Femur (tissue), 1 donor: ENCODE results near the gene THBS4.
A peak's percentile ranks its signal among the peaks of the same experiment; 100 is the strongest.

Experiments
- DNase-seq: peaks from one replicate; pipeline ENCODE4 v3.0.0-alpha.2; 2017

Gene THBS4

GRCh38 chr5:80034962-80035821 is at the start of gene THBS4:
TSS of gene THBS4 (plus strand) at chr5:80035348. CDS start at chr5:80035538, 190 bp downstream.
- DNase-seq, result peak; percentile 51

DNA sequence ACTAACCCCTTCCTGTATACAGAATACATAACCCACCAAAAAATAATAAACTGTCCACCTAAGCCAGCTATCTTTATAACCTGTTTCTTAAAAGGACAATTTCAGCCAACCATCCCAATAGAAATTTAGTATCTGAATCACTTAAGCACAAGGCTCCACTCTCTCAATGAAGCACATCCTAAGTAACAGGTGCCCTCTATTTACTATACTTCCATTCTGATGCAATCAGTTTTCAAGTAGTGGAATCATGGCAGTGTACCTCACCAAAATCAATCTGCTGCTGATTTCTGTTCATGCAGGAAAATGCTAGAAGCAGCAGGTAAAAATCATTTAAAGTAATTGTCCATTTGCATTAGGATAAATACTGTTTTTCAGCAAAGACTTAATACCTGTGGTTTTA is 48.9 kb upstream of the THBS4 start:
- DNase-seq, result no peak

- DNase-seq, result no peak
Observed at GRCh38 chr5:79990205-79990597, 44.9 kb upstream of the THBS4 start.

DNA sequence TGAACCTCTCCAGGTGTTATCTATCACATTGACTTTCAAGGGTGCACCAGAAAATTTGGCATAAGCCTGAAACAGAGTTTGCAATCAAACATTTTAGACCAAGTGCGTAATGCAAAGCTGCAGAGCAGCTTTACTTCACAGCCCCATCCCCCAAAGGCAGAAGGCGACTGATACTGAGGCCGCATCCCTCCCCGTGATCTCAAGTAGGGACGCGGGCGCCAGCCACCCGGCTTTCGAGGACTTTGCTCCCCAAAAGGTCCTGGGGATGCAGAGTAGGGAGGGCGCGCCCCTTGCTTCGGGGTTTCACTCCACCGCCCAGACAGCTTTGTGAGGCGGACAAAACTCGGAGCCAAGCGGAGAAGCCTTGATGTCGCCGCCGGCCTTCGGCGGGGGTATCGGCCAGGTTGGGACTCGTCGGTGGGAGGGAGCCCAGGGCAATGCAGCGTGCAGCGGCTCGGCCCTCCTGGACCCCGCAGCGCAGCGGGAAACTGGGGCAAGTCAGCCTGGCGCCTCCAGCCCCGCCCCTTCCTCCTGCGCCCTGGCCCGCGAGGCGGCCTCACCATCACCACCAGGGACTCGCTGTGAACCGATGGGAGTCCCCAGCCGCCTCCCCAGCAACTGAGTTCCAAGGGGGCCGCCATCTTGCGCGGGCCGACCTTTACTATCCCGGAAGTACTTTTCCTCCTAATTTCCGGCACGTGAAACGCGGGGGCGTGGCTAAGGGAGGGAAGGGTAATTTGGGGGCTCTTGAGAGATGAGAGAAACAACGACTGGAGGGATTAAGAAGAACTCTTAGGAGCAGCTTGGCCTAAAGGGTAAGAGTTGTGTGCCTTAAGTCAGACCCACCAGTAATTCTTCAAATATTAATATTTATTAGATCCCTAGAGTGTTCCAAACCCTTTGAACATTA is 44.3 kb upstream of the THBS4 start, which contains the start of gene MTX3:
TSS of gene MTX3 (minus strand) at position 665 of the 910 bp plus-strand sequence. CDS start at position 641, 24 bp downstream.
- peak; percentile 90 for DNase-seq

- DNase-seq, result no peak
Observed at GRCh38 chr5:79992891-79993657, 42.1 kb upstream of the THBS4 start.

GRCh38 chr5:79999722-80000121 is 35.4 kb upstream of the THBS4 start:
- DNase-seq, result no peak

DNA sequence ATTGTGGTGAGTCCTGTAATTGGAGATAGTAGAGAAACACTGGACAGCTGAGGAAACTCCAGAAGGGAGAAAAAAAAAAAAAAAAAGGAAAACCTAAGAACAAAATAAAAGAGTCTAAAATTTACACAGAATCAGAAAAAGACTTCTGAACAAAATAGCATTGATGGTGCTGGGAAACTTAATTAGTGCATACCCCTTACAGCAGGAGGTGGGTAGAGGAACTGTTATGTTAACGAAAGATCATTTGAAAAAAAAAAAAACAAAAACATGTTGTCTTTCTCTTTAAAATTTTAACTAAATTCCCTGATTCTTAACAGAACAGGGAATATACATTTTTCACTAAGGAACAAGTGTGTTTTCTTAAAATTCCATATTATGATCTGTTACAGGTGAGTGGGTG is 32.5 kb upstream of the THBS4 start:
- no peak for DNase-seq

DNA sequence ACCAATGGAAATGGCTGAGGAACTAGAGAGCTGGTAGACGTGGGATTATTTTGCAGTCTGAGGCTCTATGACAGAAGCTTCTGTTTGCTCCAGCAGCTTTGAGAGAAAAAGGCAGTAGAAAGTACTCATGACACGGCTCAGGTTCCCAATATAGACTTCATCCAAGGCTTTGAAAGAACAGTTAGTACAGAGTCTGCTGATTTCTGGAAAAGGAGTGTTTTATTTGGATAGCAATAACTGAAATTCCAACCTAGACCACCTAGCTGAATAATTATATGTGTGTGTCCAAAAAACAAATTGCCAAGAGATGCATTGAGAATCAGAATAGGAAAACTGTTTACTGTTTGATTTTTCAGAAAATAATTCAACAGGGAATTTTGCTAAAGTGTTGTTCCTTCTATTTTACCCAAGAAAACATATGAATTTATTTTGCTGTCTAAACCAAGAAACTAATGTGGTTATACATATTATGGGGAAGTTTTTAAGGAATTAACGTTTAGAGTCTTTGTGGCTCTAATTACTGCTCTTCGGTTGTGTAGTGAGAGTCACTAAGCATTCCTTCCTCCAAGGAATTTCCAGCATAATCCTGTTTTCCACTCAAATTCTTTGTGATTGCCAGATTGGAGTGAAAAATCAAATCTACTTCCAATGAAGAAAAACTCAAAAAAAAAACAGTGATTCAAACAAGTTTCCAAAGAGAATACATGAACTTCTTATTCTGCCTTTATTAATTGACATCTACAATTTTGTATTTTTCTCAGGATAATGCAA is 26.0 kb upstream of the THBS4 start:
- peak; percentile 28 for DNase-seq

GRCh38 chr5:80010754-80011392 is 24.3 kb upstream of the THBS4 start:
- DNase-seq, result no peak

GRCh38 chr5:80025069-80025468 is 10.1 kb upstream of the THBS4 start:
- DNase-seq, result no peak

GRCh38 chr5:80026841-80027240 is 8.3 kb upstream of the THBS4 start:
- DNase-seq, result no peak

GRCh38 chr5:80031109-80031508 is 4.0 kb upstream of the THBS4 start:
- no peak for DNase-seq

- no peak for DNase-seq
Observed at GRCh38 chr5:80033513-80033912, 1.6 kb upstream of the THBS4 start.

DNA sequence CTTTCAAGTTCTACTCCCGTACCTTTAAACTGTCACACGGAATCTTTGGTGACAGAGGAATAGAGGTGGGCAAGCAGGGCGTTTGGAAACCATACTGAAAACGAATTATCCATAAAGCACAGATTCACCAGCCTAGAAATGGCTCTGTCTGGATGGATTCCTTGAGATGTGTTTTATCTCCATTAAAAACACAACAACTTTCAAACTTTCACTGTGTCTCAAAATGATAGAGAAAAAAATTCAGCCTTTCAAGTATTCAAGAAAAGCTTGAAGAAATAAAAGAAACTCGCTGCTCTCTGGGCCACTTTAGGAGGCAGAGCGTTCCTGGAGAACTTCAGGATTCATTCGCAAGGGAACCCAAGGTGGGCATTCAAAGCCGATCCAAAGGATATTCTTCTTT is 589 bp upstream of the THBS4 start:
- no peak for DNase-seq

GRCh38 chr5:80035839-80036238 is 691 bp downstream of the THBS4 start:
- no peak for DNase-seq

DNA sequence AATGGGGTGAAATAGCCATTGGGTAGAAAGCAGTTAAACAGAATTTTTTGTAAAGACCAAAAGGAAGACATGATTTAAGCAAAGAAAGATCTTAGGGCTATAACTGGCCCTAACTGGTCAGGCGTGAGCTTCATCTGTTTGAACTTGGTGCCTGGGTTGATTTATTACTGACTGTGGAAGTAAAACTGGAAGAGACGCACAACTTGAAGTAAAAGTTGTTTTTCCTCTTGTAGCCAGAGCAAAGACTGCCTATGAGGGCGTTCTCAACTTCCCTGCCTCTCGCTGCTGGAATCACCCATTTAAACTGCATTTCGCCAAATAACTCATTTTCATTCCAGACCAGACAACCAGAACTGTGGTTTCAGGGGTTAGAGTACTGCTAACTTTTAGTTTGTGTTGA is 1.5 kb downstream of the THBS4 start:
- no peak for DNase-seq

- no peak for DNase-seq
Observed at GRCh38 chr5:80037366-80037765, 2.2 kb downstream of the THBS4 start.

DNA sequence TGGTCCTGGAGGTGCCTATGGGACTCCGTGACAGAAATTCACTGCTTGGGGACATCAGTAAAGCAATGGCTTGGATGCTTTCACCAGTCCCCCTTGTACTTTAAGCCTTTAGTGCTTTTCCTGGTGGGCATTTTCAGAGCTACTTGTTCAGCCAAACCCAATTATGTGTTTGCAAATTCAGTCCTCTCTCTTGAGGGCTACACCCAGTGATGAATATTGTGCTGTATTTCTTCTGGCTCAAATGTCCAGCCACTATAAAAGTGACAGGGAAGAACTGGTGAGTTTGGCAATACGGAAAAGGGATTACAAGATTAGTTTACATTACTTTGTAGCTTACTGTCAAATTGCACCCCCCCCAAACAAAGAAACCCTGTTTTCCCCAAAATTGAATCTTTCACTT is 4.5 kb downstream of the THBS4 start:
- DNase-seq, result no peak

GRCh38 chr5:80041527-80041926 is 6.4 kb downstream of the THBS4 start:
- DNase-seq, result no peak

- no peak for DNase-seq
Observed at GRCh38 chr5:80042330-80042729, 7.2 kb downstream of the THBS4 start.

- no peak for DNase-seq
Observed at GRCh38 chr5:80043187-80043586, 8.0 kb downstream of the THBS4 start.
